ENCODE results near the gene ADGRG3.
A peak's percentile ranks its signal among the peaks of the same experiment; 100 is the strongest.

Gene ADGRG3

GRCh38 chr16:57668263-57668571 lies at the start of gene ADGRG3:
ADGRG3 (plus strand) TSS chr16:57668306; CDS start chr16:57668348, 42 bp downstream.
- no peak for FAIRE-seq

- FAIRE-seq: no peak
Observed at GRCh38 chr16:57619133-57619605, 48.9 kb upstream of the ADGRG3 start.

GRCh38 chr16:57619606-57620334 lies 48.3 kb upstream of the ADGRG3 start:
- no peak for FAIRE-seq

GRCh38 chr16:57620335-57621231 lies 47.5 kb upstream of the ADGRG3 start:
- FAIRE-seq: no peak

GRCh38 chr16:57621521-57622271 lies 46.4 kb upstream of the ADGRG3 start:
- FAIRE-seq: no peak

GRCh38 chr16:57622361-57623250 lies 45.5 kb upstream of the ADGRG3 start:
- no peak for FAIRE-seq

GRCh38 chr16:57623251-57624043 lies 44.7 kb upstream of the ADGRG3 start:
- FAIRE-seq: no peak

- no peak for FAIRE-seq
Observed at GRCh38 chr16:57624044-57624688, 43.9 kb upstream of the ADGRG3 start.

- FAIRE-seq: no peak
Observed at GRCh38 chr16:57624806-57625500, 43.2 kb upstream of the ADGRG3 start.

- no peak for FAIRE-seq
Observed at GRCh38 chr16:57626420-57627170, 41.5 kb upstream of the ADGRG3 start.

- FAIRE-seq: no peak
Observed at GRCh38 chr16:57627184-57627871, 40.8 kb upstream of the ADGRG3 start.

GRCh38 chr16:57628008-57628781 lies 39.9 kb upstream of the ADGRG3 start, which contains the start of gene ADGRG1:
ADGRG1 (plus strand) TSS chr16:57628630; CDS start chr16:57650288, 21,658 bp downstream.
- peak; percentile 69 for FAIRE-seq

GRCh38 chr16:57628783-57629293 lies 39.3 kb upstream of the ADGRG3 start:
- no peak for FAIRE-seq

- FAIRE-seq: no peak
Observed at GRCh38 chr16:57629516-57630406, 38.3 kb upstream of the ADGRG3 start.

- no peak for FAIRE-seq
Observed at GRCh38 chr16:57630407-57630797, 37.7 kb upstream of the ADGRG3 start.

Data from G401.6 (cell line).